Measurements from ENCODE around the gene USP46.

DNA sequence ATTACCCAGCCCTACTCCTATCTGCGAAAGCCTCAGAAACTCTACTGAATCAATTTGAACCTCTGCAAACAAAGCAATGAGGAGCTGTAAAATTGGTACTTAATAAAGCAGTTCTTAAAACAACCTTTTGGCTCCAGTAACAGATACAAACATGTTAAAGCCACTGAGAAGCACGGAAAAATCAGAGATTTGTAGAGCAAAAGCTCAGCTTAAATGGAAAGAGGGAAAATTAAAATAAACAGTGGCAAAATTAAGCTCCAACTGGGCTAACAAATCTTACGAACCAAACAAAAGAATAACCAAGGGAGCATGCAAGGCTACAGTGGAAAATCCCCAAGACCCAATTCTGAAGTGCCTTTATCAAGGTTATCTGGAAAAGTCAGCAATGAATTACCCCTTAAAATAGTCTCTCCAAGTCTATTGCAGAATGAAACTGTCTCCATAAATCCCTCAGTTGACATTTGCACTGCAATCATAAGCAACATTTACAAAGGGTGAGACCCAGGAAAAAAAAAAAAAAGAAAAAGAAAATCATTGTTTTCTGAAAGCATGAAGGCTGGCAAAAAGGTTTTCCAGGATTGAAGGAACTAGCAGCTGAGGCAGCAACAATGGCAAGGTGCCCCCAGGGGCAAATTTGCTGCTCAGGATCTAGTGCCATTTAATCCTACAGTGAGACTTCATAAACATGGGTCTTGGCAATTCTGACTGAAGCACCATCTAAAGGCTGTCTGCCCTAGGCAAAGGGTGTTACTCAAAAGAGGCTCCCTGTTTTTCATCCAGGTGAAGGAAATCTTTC is 40.1 kb downstream of the USP46 start:
- TF ChIP-seq POLR2AphosphoS5 (IDR thresholded peaks at IDR 0.05; ENCODE audit: low read depth): no peak
- TF ChIP-seq, protein P1, sequence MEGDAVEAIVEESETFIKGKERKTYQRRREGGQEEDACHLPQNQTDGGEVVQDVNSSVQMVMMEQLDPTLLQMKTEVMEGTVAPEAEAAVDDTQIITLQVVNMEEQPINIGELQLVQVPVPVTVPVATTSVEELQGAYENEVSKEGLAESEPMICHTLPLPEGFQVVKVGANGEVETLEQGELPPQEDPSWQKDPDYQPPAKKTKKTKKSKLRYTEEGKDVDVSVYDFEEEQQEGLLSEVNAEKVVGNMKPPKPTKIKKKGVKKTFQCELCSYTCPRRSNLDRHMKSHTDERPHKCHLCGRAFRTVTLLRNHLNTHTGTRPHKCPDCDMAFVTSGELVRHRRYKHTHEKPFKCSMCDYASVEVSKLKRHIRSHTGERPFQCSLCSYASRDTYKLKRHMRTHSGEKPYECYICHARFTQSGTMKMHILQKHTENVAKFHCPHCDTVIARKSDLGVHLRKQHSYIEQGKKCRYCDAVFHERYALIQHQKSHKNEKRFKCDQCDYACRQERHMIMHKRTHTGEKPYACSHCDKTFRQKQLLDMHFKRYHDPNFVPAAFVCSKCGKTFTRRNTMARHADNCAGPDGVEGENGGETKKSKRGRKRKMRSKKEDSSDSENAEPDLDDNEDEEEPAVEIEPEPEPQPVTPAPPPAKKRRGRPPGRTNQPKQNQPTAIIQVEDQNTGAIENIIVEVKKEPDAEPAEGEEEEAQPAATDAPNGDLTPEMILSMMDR (IDR thresholded peaks at IDR 0.05; ENCODE audit: insufficient read depth, low read length): no peak

All from HL-60 (cell line).